HG03520 (cell line): ENCODE measurements around the gene ATP6V0A1.
"Not testable (repeated sequence)": the region's sequence is repeated elsewhere in the genome, so short reads cannot be mapped to it uniquely, and the experiment has no call there.

Source experiments
- ATAC-seq: cut with Tn5 transposase; IDR thresholded peaks from one replicate; pipeline ENCODE4 v1.9.1; 2021; ENCODE audit warnings: mild to moderate bottlenecking, moderate library complexity; ENCODE audit not compliant: unreplicated experiment

Gene ATP6V0A1

DNA sequence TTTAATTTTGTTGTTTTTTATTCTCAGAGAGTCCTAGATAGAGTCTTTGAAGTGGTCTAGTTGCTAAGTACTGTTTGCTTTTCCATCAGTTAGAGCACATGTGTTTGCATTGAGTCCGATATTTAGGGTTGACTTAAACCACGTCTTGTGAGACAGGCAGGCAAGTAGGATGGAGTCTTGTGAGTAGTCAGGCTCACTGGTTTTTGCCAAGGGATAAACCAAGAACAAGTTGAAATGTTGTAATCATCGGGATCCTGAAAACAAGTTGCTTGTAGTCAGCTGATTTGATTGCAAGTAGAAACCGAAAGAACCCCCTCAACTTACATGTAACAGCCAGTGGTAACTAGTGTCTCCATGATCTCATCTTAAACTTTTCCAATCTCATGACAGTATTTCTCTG is 17.2 kb downstream of the ATP6V0A1 start:
- no peak for ATAC-seq

GRCh38 chr17:42476411-42476810 is 17.7 kb downstream of the ATP6V0A1 start:
- ATAC-seq = no peak

DNA sequence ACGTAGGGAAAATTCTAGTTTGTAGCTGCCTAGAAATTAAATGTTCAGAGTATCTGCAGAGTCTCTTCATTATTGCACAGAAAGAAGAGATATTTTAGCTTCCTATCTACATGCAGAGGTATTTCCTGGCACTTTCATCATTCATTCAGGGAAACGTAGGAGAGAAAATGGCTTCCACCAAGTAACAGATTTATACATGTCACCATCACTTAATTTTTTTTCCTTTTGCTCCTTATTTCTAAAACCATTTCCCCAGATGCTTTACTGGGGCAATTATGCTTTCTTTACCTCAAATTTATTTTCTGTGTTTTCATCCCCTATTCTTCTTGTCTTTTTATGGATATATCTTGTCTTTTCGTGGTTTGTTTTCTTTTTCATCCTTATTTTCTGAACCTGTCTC is 18.5 kb downstream of the ATP6V0A1 start:
- no peak for ATAC-seq

- not testable (repeated sequence) for ATAC-seq
Measured at GRCh38 chr17:42477824-42478223, 19.1 kb downstream of the ATP6V0A1 start.

GRCh38 chr17:42484304-42484703 is 25.6 kb downstream of the ATP6V0A1 start:
- ATAC-seq = no peak

- ATAC-seq = no peak
Measured at GRCh38 chr17:42485680-42486079, 27.0 kb downstream of the ATP6V0A1 start.

GRCh38 chr17:42488032-42488431 is 29.4 kb downstream of the ATP6V0A1 start:
- no peak for ATAC-seq

GRCh38 chr17:42493319-42493718 is 34.6 kb downstream of the ATP6V0A1 start:
- ATAC-seq = no peak

DNA sequence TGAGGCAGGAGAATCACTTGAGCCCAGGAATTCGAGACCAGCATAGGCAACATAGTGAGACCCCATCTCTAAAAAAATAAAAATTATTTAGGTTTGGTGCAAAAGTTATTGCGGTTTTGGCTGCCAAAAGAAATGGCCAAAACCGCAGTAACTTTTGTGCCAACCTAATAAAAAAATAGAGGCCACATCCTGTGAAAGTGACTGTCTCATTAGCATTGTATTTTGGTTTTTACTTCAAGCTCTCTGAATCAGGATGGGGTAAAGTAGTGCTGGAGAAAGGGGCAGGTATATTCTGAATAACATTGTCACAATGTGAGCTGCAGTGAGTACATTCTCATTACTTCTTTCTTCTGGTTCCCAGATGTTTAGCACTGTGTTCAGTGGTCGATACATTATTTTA is 36.0 kb downstream of the ATP6V0A1 start:
- no peak for ATAC-seq

DNA sequence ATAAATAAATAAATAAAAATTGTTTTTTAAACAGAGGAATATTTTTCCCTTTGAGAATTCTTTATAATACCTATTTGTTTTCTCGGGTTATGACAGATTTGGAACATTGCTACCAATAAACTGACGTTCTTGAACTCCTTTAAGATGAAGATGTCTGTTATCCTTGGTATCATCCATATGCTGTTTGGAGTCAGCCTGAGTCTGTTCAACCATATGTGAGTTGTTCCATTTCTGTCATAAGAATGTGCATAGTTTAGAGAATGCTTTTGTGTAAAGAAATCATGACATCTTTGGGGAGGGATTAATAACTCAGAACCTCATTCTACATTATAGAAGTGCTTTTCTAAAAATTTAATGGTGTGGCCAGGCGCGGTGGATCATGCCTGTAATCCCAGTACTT is 40.1 kb downstream of the ATP6V0A1 start:
- no peak for ATAC-seq

DNA sequence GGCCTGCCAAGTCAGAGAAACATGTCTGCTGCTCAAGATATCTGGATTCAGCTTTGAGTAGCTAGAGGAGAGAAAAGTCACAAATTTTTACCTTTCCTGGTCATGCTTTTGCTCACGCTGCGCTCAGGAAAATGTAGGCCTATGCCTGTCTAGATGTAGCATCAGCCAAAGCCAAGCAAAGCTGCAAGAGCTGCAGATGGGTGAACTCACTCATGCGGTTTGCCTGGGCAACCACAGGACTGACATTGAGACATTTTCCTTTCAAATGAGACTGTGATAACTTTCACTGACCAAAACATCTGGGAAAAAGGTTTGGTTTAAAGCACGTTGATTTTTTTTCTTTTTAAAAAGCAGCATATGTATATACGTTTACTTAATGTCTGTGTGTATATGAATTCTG is 43.4 kb downstream of the ATP6V0A1 start:
- ATAC-seq = no peak

GRCh38 chr17:42502926-42503325 is 44.2 kb downstream of the ATP6V0A1 start:
- ATAC-seq = no peak

- ATAC-seq = no peak
Measured at GRCh38 chr17:42507671-42508070, 49.0 kb downstream of the ATP6V0A1 start.

- ATAC-seq = no peak
Measured at GRCh38 chr17:42508426-42509165, 49.9 kb downstream of the ATP6V0A1 start.

DNA sequence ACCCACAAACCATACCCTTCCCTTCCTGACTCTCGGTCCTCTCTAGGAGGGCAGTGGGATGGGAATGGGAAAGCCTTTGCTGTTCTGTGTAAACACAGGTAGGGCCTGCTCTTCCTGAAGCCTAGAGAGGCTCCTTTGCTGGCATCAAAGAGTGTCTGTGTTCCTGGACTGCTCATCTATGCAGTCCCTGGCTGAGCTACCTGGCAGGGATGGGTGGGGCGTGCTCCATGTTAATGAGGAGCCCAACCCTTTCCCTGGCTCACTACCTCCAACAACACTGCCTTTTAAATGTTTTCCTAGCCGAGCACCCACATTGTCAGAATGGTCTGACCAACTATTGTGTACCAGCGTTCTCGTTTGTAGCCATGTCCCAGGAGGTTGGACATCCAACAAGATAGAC is 50.7 kb downstream of the ATP6V0A1 start:
- ATAC-seq = no peak

- no peak for ATAC-seq
Measured at GRCh38 chr17:42509841-42510240, 51.2 kb downstream of the ATP6V0A1 start.

- ATAC-seq = no peak
Measured at GRCh38 chr17:42512246-42512645, 53.6 kb downstream of the ATP6V0A1 start.

GRCh38 chr17:42512733-42513251 is 54.1 kb downstream of the ATP6V0A1 start:
- ATAC-seq = no peak

GRCh38 chr17:42513686-42514085 is 55.0 kb downstream of the ATP6V0A1 start:
- ATAC-seq = no peak

- ATAC-seq = no peak
Measured at GRCh38 chr17:42514279-42514678, 55.6 kb downstream of the ATP6V0A1 start.

DNA sequence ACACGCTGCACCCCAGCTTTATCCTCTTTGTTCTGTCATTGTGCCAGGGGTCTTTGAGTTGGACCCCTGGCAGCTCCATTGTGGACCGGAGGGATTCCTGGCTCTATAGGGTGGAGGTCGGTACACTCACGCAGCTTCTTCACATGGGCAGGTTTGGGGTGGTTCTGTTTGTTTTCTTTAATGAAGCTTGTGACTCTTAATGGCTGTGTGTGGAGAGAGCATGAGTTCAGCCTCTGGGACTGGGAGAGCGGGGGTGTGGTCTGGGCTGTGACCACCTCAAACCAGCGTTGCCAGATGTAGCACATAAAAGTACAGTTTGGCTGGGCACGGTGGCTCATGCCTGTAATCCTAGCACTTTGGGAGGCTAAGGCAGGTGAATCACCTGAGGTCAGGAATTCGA is 56.2 kb downstream of the ATP6V0A1 start:
- ATAC-seq = no peak

DNA sequence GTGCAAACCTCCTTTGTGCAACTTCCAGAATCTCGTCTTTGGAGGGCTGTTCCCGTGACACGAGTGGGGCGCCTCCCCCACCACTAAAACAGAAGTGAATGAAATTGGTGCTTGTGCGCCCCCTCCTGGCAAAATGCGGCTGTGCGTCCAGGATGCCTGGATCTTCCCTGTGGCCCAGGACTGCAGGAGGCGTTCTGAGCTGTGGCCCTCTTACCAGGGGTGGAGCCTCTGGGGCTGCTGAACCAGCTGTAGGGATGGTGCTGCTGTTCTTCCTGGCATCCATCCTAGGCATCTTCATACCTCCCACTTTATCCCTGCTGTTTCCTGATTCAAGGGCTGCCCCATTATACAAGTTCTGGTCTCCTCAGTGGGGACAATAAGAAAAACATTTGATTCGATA is 58.8 kb downstream of the ATP6V0A1 start:
- ATAC-seq = no peak
